Sigmoid colon (tissue), 7 donors: Measurements from ENCODE around the gene OLFM2. TPM values are rescaled to one million over a fixed set of nuclear protein-coding genes. Genes with fewer than 3 reads are reported as not detected.
A peak's percentile ranks its signal among the peaks of the same experiment; 100 is the strongest.
"Not testable (repeated sequence)": the region's sequence is repeated elsewhere in the genome, so short reads cannot be mapped to it uniquely, and the experiment has no call there.

ENCODE experiments used
- DNase-seq: peaks from one replicate; pipeline ENCODE4 v3.0.0-alpha.2; 2019
- H3K27ac ChIP-seq, 4 donors: fragments of 200-600 bp; sonication (generic); one replicate each; pipeline ENCODE4 v1.5.1; 2016 to 2019; ENCODE audit warnings: mild to moderate bottlenecking in 1 of 4
- H3K27me3 ChIP-seq, 3 donors: fragments of 200-600 bp; sonication (generic); one replicate each; pipeline ENCODE4 v1.5.1; 2019; ENCODE audit warnings: mild to moderate bottlenecking in 1 of 3
- H3K36me3 ChIP-seq, 4 donors: fragments of 200-600 bp; sonication (generic); one replicate each; pipeline ENCODE4 v1.5.1; 2016 to 2019
- H3K4me1 ChIP-seq, 4 donors: fragments of 200-600 bp; sonication (generic); one replicate each; pipeline ENCODE4 v1.5.1; 2017 to 2019
- H3K4me3 ChIP-seq, 4 donors: fragments of 200-600 bp; sonication (generic); one replicate each; pipeline ENCODE4 v1.5.1; 2017 to 2019; ENCODE audit warnings: mild to moderate bottlenecking in 2 of 4, moderate library complexity in 1 of 4
- H3K9me3 ChIP-seq, 4 donors: fragments of 200-600 bp in 3 of 4; sonication (generic) in 3 of 4; one replicate each; pipeline versions ENCODE4 v1.5.1 to v1.6.1; 2013 to 2019
- EP300 ChIP-seq, 4 donors: sonication (generic); formaldehyde crosslinking; IDR thresholded peaks; one replicate each; pipeline ENCODE4 v1.6.1; 2017; ENCODE audit warnings: antibody characterized with exemption in 4 of 4
- POLR2A ChIP-seq, 2 donors: fragments of 450-650 bp; IDR thresholded peaks; one replicate each; pipeline ENCODE4 v1.6.1; 2016; ENCODE audit warnings: antibody characterized with exemption in 2 of 2, mild to moderate bottlenecking in 2 of 2, moderate library complexity in 2 of 2
- POLR2AphosphoS5 ChIP-seq, 4 donors: sonication (generic); formaldehyde crosslinking; IDR thresholded peaks; one replicate each; pipeline ENCODE4 v1.6.1; 2017; ENCODE audit warnings: antibody characterized with exemption in 4 of 4
- WGBS, 2 donors: extraction: QIAGEN DNeasy Blood & Tissue Kit; methylation state at CpG; one replicate each; pipeline ENCODE4 v1.1.7; 2013; 5-methylcytosine and 5-hydroxymethylcytosine counted together
- intact Hi-C: fragments of 100-400 bp; cut with DNase I; formaldehyde crosslinking; loops from one replicate; pipeline ENCODE4 v1.15.1; 2023
- polyA plus RNA-seq, 3 donors: library from polyadenylated mRNA; stranded (reverse); fragments of 200-250 nt; gene quantifications; one replicate each; pipeline ENCODE4 v1.2.3, GENCODE V29; 2013
- total RNA-seq, 4 donors: library from RNA; depleted of rRNA; stranded (reverse); fragments of >200 nt; gene quantifications; one replicate each; pipeline ENCODE4 v1.1.0, GENCODE V29; 2016
- TF ChIP-seq, protein P1 (sequence below), 4 experiments: fragments of 450-650 bp in 3 of 4; fragments of 200-600 bp in 1 of 4; IDR thresholded peaks; one replicate each; pipeline ENCODE4 v1.5.1; 2016 to 2019; ENCODE audit warnings: antibody characterized with exemption in 4 of 4, mild to moderate bottlenecking in 3 of 4, moderate library complexity in 2 of 4
- donor health status: healthy with polysubstance abuse.
- donor health status: Bipolar disorder and iron deficiency.
- donor health status: healthy.

The OLFM2 gene
- total and polyA plus RNA-seq, 7 donors: 0.60 to 19.4 (median 6.4) TPM; not detected in 1

DNA sequence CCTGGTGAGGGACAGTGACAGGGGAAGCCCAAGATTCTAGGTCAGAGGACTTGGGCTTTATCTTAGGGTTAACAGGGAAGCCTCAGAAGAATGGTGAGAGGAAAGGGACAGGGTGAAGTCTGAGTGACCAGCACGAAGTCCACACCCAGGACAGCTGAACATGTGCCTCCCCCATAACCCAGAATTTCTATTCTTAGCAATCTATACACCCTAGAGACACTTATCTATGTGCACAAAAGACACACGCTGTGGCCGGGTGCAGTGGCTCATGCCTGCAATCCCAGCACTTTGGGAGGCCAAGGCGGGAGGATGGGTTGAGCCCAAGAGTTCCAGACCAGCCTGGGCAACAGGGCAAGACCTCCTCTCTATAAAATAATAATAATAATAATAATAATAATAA lies 11.1 kb upstream of the OLFM2 start:
- intact Hi-C loops: no loop called here
- Histone ChIP-seq H3K4me1 (peaks cover 0 to 26% (median 16%) of the 10 kb centered on the region in 4 donors), H3K27me3 (no peaks in the 10 kb centered on the region), H3K9me3 (no peaks in the 10 kb centered on the region), H3K27ac (no peak overlapping the region), H3K36me3 (no peaks in the 10 kb centered on the region), H3K4me3 (no peak overlapping the region)
- no peak for DNase-seq
- WGBS, 2 donors: 69 to 73% methylated on average over 4 of the region's 4 CpGs
- TF ChIP-seq EP300 (IDR thresholded peaks at IDR 0.05): no peak
- TF ChIP-seq POLR2AphosphoS5 (IDR thresholded peaks at IDR 0.05): no peak
- TF ChIP-seq POLR2A (IDR thresholded peaks at IDR 0.05): no peak
- TF ChIP-seq, protein P1, sequence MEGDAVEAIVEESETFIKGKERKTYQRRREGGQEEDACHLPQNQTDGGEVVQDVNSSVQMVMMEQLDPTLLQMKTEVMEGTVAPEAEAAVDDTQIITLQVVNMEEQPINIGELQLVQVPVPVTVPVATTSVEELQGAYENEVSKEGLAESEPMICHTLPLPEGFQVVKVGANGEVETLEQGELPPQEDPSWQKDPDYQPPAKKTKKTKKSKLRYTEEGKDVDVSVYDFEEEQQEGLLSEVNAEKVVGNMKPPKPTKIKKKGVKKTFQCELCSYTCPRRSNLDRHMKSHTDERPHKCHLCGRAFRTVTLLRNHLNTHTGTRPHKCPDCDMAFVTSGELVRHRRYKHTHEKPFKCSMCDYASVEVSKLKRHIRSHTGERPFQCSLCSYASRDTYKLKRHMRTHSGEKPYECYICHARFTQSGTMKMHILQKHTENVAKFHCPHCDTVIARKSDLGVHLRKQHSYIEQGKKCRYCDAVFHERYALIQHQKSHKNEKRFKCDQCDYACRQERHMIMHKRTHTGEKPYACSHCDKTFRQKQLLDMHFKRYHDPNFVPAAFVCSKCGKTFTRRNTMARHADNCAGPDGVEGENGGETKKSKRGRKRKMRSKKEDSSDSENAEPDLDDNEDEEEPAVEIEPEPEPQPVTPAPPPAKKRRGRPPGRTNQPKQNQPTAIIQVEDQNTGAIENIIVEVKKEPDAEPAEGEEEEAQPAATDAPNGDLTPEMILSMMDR (IDR thresholded peaks at IDR 0.05): no peak

DNA sequence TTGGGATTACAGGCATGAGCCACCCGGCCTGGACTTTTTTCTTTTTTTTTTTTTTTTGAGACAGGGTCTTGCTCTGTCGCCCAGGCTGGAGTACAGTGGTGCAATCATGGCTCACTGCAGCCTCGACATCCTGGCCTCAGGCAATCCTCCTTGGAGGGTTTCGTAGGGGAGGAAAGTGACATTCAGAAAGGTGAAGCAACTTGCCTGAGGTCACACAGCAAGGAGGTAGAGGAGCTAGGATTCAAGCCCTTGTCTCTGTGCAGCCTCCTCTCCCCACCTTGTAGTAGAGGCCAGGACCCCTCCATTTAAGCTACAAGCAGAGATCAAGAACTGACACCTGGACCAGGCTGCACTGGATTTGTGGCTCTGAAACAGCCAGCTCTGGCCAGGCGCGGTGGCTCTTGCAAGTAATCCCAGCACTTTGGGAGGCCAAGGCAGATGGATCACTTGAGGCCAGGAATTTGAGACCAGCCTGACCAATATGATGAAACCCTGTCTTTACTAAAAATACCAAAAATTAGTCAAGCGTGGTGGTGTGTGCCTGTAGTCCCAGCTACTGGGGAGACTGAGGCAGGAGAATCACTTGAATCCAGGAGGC lies 10.3 kb upstream of the OLFM2 start:
- intact Hi-C loops, H3K4me3 ChIP-seq, DNase-seq, H3K9me3 ChIP-seq, H3K27me3 ChIP-seq, H3K36me3 ChIP-seq: not testable (repeated sequence)
- peak overlapping the region in 2 of 4 donors; percentile 46 to 80 for H3K27ac ChIP-seq
- WGBS, 2 donors: 79 to 89% methylated on average over 7 of the region's 7 CpGs
- peaks cover 0 to 26% (median 16%) of the 10 kb centered on the region in 4 donors for H3K4me1 ChIP-seq

DNA sequence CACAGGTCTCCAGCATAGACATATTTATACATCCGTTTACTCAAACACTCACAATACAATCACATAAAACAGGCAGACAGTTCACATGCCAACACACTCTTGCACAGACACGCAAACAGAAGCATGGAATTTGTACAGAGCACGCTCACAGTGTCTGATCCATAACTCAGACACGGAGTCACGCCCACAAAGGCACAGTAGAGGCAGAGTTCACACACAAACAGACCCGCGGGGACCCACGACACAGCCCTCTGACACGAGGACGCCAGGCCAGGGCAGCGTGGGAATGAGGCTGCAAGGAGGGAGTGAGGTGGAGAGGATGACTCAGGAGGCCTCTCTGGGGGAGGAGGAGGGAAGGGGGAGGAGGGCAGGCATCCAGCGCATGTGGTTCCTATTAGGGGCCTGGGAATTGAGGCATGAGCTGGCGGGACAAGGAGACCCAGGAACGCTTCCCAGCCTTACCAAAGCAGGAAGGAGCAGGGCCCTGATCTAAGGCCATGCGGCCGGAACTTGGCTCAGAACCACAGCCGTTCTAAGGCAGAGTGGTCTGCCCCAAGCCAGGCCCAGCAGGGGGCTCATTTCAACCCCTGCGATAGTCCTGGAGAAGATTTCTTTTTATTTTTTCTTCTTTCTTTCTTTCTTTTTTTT lies 9.1 kb upstream of the OLFM2 start:
- Histone ChIP-seq H3K4me3 (peak overlapping the region in 1 of 4 donors; percentile 25), H3K36me3 (no peaks in the 10 kb centered on the region), H3K27me3 (no peaks in the 10 kb centered on the region), H3K9me3 (peaks cover 0 to 6% (median 2%) of the 10 kb centered on the region in 4 donors), H3K4me1 (peaks cover 0 to 26% (median 16%) of the 10 kb centered on the region in 4 donors), H3K27ac (peak overlapping the region; percentile 62 to 81 (median 74))
- DNase-seq: peak; percentile 98
- TF ChIP-seq, protein P1 (IDR thresholded peaks at IDR 0.05): no peak
- TF ChIP-seq POLR2AphosphoS5 (IDR thresholded peaks at IDR 0.05) (peak; percentile 42 to 72 (median 51)), POLR2A (IDR thresholded peaks at IDR 0.05) (no peak), EP300 (IDR thresholded peaks at IDR 0.05) (peak in 1 of 4 donors; percentile 4)
- 36 to 42% methylated on average over 18 of the region's 18 CpGs for WGBS, 2 donors
- intact Hi-C loops: no loop called here

DNA sequence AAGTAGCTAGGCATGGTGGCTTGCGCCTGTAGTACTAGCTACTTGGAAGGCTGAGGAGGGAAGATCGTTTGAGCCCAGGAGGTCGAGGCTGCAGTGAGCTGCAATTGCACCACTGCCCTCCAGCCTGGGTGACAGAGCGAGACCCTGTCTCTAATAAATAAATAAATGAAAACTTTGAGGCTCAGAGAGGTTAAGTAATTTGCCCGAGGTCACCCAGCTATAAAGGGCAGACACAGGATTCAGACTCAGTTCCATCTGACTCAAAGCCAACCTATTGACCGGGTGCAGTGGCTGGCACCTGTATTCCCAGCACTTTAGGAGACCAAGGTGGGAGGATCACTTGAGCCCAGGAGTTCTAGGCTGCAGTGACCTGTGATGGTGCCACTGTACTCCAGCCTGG lies 7.4 kb upstream of the OLFM2 start:
- intact Hi-C loops: no loop called here
- H3K27ac ChIP-seq: no peak overlapping the region
- no peak for DNase-seq
- TF ChIP-seq EP300 (IDR thresholded peaks at IDR 0.05) (no peak), POLR2AphosphoS5 (IDR thresholded peaks at IDR 0.05) (no peak), POLR2A (IDR thresholded peaks at IDR 0.05) (no peak)
- TF ChIP-seq, protein P1 (IDR thresholded peaks at IDR 0.05): no peak
- peaks cover 0 to 6% (median 2%) of the 10 kb centered on the region in 4 donors for H3K9me3 ChIP-seq
- H3K36me3 ChIP-seq: no peaks in the 10 kb centered on the region
- peaks cover 0 to 26% (median 16%) of the 10 kb centered on the region in 4 donors for H3K4me1 ChIP-seq
- no peaks in the 10 kb centered on the region for H3K27me3 ChIP-seq
- 79 to 90% methylated on average over 6 of the region's 6 CpGs for WGBS, 2 donors
- no peak overlapping the region for H3K4me3 ChIP-seq

DNA sequence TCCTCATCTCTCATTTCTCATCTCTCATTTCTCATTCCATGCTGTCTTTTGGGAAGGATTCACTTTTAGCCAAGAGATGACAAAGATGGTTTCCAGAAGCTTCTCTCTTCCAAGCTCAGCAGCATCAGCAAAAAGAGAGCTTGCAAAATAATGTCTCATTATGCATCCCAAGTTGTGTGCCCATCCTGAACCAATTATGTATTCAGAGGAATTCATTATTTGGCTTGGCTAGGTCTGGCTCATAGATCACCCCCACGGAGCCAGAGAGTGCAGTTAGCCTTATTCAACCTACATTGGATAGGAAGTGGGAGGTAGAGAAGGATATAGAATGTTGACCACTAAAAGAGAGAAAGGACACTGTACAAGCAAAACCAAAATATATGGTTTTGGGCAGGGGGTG lies 5.4 kb upstream of the OLFM2 start:
- no peak for DNase-seq
- Histone ChIP-seq H3K27me3 (peaks cover 4 to 7% (median 6%) of the 10 kb centered on the region in 3 donors), H3K36me3 (no peaks in the 10 kb centered on the region), H3K27ac (no peak overlapping the region), H3K4me1 (peaks cover 0 to 30% (median 20%) of the 10 kb centered on the region in 4 donors), H3K9me3 (peaks cover 0 to 6% (median 2%) of the 10 kb centered on the region in 4 donors), H3K4me3 (no peak overlapping the region)
- 73 to 84% methylated on average over 1 of the region's 1 CpG for WGBS, 2 donors
- intact Hi-C loops: no loop called here
- TF ChIP-seq POLR2AphosphoS5 (IDR thresholded peaks at IDR 0.05) (peak in 1 of 4 donors; percentile 18), EP300 (IDR thresholded peaks at IDR 0.05) (no peak)
